Measurements from ENCODE around the gene PRDM16.

The PRDM16 gene

DNA sequence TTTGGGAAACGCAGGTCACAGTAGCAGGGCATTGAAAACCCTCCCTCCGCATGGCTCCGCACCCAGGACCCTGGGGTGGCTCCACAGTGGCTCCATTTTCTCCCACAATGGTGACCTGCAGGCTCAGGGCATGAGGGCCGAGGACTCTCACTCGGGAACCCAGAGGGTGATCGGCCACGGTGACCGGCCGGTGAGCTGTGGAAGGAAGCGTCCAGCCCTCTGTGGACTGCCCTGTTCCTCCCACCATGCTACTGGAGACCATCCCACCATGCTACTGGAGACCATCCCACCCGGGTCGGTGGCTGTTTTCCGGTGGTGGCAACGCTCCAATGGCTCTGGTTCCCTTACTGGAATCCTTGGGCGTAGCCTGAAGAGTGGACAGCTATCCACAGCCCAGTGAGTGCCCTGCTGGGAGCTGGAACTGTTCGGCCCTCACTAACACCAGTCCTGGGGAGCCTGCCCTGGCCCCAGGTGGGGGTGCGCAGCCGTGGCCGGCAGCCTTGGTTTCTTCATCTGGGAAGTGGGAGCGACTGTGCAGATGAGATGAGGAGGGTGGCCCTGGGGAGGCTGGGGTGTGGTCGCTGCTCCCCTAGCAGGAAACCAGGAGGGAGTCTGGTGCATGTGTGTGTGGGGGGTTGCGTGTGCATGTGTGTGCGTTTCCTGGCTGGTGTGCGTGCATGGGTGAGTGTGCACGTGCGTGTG, 59.6 kb downstream of the PRDM16 start:
- no peak for DNase-seq

DNA sequence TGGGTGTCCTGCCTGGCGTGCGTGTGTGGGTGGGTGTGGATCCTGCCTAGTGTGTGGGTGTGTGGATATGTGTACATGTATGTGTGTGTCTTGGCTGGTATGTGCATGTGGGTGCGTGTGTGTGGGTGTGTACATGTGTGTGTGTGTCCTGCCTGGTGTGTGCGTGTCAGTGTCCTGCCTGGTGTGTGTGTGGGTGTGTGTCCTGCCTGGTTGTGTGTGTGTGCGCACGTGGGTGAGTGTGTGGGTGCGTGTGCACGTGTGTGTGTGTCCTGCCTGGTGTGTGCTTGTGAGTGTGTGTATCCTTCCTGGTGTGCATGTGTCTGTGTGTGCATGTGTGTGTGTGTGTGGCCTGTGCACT, 60.1 kb downstream of the PRDM16 start:
- no peak for DNase-seq

DNA sequence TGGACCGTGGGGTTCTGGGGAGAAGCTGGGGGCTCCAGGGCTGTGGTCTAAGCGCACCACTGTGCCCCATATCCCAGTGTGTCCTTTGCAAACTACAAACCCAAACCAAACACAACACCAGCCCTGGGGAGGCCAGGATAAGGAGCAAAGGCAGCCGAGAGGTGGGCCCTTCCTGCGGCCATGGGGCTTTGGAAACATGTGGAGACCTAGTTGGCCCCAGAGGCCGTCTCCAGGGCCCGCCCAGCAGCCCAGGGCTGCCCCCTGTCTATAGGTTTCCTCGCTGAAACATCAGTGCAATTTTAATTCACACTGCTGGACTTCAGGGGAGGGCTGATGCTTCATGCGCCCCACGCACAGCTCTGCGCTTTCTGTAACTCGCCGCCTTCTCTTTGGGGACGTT, 61.3 kb downstream of the PRDM16 start:
- no peak for DNase-seq

DNA sequence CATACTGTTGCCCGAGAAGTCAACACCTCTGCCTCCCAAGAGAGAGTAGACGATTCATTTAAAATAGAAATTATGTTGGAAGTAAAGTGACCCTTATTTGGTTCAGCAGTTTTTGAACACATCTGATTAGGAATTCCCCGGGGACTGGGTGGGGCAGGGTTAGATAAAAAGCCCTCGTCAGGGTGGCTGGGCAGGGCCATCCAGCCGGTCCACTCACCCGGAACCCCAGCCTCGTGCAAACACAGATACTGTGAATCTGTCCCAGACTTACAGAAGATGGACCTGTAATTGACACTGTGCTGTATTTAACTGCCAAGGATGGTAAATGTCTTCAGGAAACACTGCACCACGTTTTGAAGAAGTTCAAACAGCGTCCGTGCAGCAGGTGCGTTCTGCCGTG, 63.7 kb downstream of the PRDM16 start:
- DNase-seq: peak in 1 of 2 experiments; percentile 20

DNA sequence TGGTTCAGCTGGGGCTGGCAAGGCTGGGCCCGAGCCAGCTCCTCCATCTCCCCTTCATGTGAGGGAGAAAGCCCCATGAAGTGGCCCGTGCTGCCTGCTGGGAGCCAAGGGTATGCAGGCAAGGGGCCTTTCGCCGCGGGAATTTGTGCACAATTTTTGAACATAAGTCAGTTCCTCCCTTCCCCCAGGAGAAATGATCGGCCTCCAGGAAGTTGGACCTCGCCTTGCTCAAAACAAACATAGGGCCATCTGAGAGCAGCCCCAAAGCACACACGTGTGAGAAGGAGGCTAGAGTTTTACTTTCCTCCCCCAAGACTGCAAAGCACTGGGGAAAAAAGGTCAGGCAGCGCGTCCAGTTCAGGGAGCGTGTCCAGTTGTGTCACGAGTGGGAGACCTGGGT, 64.7 kb downstream of the PRDM16 start:
- DNase-seq: no peak

DNA sequence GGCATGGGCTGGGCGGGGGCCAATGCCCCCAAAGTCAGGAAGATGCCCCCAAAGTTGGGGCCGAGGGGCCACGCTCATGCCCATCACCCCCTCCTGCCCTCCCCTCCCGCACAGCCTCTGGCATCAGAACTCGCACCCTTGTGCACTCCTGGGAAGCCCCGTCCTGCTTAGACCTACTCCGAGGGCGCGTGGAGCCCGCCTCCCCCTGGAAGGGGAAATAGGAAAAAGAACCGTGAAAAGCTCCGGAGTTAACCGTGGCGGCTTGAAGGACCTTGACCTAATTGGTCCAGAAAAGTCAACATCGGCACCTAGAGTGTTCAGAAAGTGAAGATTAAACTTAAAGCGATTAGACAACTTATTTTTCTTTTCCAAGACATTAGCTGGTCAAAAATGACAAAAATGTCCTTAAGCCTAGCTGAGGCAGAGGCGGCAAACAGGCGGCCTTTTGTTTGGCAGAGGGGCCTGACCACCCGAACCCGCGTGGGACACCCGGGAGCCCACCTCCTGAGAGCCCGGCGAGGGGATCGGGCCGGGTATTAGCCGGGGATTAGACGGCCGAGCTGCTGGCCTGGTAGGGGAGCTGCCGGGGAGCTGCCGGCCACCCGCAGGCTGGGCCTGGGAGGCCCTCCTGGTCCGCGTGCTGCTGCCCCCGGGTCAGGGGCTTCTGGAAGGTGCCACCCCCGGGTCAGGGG, 65.5 kb downstream of the PRDM16 start:
- DNase-seq: no peak

DNA sequence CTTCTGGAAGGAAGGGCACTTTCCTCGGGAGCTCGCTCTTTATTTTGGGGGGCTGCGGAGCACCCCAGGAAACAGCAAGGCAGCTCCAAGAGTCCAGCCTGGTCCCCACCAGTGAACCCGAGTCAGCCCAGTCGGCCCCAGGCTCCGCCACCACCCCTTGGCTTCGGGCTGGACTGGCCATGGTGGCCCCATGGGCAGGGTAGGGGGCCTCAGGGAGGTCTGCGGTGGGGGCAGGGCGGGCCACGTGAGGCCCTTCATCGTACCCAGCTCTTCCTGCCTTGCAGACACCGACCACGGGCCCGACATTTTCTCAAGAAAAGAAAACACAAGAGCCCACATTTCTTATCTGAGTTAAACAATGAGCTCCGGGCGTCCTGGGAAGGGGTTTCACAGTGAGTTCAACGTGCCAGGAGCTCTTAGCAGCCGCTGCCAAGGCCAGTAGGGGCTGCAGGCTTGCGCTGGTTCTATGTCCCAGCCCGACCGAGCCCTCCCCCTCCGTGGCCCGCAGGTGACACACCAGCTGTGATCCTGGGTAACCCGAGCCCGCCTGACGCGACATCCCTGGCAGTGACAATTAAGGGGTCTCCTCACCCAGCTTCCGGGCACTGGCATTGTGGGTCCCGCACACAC, 66.2 kb downstream of the PRDM16 start:
- peak in 1 of 2 experiments; percentile 21 for DNase-seq

DNA sequence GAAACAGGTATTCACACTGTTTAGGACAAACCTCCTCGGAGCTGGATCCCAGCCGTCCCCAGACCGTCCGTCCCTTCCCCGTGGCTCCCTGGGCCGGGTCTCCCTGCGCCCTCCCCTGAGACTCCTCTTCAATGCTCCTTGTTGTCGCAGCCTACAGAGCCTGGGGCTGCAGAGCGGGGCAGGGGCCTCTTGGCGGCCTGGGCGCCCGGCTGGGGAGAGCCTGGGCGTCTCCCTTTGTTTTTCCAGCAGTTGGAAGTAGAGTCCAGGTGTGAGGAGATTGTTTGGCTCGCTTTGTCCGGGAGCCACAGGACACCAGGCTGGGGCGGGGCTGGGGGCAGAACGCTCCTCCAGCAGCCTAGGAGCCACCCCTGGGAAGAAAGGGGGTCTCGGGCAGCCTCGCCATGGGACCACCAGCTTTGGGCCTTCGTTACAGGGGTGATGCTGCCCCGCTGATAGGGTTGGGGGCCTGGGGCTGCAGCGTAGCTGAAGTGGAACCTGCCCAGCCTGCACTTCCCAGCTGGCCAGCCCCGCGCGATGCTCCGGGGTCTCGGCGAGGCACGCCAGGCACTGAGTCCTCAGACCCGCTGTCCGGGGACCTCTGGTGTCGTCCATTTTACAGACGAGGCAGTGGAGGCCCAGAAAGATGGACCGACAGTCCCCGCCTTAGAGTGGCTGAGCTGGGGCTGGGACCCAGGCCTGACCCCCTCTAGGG, 66.9 kb downstream of the PRDM16 start:
- no peak for DNase-seq

DNA sequence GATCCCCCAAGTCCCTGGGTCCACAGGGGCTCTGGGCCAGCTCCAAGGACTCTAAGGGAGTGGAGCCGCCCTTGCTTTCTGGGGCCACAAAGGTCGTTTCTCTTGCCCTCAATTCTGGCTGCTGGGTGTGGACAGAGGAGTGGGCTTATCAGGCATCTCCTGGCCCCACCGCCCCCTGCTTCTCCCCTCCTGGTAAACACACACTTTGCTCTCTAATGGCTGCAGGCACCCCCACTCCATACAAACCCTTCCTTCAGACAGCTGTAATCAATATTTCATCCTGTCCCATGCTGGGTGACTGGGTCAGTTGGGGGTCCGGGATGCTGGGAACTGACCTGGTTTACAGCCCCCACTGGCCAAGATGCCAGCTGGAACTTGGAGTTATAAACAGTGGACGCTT, 67.5 kb downstream of the PRDM16 start:
- DNase-seq: no peak

DNA sequence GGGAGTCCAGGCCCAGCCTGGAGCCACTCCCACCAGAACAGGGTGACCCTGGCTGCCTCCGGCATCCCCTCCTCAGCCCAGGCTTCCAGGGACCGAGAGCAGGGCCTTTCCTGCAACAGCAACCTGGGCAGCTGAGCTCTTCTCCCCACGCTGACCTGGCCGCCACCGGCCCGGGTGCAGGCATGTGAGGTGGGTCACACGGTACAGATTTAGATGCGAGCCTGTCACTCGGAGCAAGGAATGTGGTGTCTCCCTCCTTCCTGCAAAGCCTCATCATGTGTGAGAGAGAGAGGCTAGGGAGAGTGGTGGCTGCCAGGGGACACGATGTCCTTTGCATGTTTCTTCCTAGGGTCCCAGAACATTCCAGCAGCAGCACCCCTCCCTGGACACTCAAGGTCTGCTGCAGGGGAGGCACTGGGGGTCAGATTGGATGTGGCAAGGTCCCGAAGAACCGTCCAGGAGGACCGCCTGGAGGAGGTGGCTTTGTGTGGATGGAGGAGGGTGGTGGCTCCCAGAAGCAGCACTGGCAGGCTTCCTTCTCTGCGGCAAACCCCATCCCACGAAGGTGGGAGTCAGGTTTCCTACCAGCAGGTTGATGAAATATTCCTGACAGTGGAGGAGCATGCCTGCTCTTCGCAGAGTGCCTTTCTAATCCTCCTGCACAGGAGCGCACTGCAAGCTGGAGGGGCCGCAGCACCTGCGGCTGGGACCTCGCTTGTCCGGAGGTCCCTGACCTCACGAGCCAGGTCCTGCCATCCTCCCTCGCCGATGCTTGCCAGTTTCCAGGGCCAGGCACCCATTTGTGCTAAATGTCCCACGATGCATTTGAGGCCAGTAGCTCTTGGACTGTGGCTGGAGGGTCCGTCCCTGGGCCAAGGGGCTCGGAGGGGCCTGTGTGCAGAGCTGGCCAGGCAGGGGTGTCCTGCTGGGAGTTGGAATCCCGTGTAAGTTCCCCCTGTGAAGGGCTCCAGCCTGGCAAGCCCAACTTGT, 68.4 kb downstream of the PRDM16 start:
- no peak for DNase-seq

DNA sequence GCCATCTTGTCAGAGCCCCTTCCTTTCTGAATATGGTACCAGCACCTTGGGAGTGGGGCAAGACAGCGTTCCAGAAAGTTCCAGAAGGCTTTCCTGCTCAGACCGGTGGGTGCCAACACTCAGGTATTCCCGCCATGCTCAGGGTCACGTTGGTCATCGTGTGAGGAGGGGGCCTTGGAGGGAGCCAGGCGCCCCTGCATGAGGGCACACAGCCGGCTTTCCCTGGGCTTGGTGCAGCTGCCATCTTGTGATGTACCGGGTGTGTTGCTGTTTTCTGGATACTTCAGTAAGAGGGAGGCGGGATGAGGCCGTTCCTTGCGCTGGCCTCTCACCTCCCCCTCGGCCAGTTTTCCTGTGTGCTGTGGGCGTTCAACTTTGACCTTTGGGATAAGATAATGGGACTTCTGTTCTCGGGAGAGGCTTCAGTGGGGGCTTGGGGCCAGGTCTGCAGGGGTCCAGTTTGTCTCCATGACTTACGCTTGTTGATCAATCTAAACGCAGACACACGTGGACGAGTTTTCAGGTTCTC, 69.7 kb downstream of the PRDM16 start:
- DNase-seq: no peak

DNA sequence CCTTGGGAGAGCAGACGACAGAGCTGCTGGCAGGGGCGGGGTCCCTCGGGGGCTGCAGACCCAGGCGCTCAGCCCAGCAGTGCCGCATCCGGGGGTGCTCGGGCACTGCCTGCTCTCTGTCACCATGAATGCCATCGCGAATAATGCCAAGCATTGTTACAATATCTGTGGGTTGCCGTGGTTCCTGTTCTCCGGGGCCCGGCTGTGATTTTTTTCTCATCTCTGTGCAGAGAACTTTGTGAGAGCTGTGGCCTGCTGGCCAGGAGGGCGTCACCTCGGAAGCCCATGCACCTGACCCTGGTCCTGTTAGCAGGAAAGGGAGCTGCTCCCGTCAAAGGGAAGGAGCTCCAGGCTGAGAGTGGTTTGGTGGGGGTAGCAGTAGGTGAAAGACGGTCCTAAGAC, 70.4 kb downstream of the PRDM16 start:
- DNase-seq: no peak

DNA sequence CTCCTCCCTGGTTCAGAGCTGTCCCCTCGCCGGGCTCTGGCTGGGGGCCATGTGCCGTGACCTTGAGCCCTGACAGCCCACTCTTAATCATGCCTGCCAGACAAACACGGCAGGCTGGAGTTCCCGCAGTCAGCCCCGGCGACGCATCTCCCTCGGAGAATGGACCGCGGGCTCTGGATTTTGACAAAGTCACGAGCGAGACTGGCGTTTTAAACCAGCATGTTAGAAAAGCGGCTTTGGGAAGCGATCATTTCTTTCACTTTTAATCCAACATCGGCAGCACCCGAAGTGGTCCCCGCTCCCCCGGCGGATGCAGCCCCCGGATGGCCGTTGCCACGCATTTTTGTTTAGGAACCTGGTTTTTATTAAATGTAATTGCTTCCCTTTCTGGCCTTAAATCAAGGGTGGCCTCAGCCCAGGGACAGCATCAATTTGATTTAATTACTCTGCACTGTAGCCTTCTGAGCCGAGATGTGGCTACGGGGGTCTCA, 70.9 kb downstream of the PRDM16 start:
- DNase-seq: no peak

DNA sequence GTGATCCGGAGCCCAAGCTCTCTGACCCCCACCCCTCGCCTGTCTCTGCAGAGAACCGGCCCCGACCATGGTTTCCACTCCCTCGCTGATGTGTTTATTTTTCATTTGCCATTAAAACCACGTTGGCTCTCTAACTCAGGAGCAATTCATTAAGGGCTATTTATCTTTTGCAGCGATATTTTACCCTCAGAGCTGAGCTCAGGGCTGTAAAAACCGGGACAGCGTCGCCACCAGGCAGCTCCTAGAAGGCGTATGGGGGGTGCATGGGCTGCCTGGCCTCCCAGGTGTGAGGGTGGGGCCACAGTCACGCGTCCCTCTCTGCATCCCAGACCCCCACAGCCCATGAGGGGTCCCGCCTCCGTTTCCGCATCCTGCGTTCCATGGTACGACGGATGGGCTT, 71.4 kb downstream of the PRDM16 start:
- no peak for DNase-seq

DNA sequence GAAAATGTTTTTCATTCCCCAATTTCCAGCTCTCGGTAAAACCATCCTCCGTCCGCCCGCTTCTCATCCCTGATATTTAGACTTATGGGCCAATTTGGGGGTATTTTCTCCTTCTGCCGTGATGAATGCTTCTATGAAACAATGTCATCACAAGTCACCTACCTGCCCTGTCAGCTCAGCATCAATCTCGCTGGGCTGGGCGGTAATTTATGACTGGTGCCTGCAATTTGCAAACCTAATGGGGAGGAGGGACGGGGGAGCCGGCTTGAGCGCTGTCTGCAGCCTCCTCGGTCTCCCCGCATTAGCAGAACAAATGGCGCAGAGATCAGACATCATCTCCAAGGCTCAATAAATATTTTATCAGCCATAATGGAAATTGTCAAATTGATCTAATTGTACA, 72.1 kb downstream of the PRDM16 start:
- no peak for DNase-seq

DNA sequence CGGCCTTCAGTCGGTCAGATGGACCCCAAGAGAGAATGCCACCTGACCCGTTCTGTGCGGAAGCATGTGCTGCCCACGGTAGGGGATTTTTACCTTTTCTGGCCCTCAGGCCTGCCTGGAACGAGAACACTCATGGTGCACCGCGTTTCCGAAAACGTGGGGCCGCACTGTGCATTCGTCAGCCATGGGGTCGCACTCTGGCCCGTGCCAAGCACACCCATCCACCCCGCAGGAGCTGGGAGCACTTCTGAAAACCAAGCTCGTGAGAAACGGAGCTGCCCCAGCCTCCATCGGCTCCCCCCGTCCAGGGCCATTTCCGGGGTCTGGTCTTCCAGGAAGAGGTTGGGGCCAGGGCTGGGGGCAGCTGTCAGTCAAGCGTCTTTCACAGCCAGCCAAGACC, 72.8 kb downstream of the PRDM16 start:
- DNase-seq: no peak

DNA sequence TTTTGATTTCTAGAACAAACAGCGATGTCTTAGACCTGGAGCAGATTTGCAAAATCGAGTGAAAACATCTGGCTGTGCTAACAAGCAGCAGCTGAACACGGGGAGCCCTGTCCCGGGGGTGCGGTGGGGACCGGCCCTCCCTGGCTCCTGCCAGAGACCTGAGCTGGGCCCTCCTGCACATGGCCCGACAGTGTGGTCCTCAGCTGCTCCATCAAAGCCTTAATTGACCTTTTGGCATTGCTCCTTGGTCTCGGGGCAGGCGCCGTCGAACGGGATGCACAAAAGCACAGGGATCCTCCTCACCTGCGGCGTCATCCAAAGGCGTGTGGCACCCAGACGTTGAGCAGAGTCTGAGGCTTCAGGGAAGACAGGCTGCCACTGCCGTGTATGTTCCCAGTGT, 73.2 kb downstream of the PRDM16 start:
- no peak for DNase-seq

DNA sequence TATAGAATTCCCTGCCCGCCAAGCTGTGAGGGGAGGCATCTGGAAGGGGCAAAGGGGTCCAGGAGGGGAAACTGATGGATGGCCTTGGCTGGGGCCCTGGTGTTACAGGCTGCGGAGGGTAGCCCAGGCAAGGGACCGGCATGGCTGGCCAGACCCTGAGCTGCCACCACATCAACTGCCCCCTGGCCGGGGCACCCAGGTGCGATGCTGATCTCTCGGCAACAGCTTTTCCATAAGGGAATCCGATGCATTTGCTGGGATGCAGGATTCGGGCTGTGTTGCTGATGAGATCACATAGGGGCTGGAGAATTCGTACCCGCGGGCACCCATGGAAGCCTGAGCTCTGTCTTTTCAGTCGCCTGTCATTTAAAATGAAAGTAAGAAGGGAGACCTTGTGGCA, 73.7 kb downstream of the PRDM16 start:
- DNase-seq: no peak

DNA sequence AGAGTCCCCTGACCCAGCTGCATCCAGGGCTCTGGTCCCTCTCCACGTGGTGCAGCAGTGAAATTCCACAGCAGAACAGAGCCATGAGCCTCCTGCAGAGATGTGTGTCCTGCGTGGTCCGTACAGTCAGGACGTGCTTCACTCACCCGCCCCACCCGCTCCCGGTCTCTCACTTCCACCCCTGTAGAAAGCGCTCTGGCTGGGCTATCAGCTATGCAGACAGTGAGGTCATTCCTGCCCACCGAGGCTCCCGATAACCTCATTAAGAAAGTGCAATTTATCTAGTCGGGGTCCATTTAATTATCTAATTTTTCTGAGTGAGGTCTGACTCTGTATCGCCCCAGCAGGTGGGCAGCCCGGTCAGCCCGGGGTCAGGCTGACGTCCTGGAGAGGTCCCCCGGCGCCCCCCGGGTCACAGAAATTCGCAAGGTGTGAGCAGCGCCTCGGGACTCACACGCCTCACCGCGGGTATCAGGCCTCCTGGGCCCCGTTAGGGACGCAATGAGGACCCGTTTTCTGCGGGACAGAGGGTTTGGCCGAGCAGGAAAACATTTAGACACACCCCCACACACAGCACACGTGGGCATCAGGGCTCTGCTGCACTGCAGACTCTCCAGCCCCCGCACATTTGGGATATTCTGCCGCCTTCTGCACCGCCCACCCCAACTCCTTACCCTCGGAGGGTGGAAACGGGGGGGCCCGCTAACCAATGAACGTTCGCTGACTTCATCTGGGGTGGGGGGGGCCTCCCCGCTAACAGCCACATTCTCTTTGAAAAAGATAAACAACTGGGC, 76.7 kb downstream of the PRDM16 start:
- DNase-seq: no peak

DNA sequence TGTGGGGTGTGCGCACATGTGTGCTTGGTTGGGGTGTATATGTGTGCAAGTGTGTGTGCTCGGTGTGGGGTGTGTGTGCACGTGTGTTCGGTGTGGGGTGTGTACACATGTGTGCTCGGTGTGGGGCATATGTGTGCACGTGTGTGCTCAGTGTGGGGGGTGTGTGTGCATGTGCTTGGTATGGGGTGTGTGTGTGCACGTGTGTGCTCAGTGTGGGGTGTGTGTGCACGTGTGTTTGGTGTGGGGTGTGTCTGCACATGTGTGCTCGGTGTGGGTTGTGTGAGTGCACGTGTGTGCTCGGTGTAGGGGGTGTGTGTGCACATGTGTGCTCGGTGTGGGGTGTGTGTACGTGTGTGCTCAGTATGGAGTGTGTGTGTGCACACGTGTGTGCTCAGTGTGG, 77.5 kb downstream of the PRDM16 start:
- no peak for DNase-seq

DNA sequence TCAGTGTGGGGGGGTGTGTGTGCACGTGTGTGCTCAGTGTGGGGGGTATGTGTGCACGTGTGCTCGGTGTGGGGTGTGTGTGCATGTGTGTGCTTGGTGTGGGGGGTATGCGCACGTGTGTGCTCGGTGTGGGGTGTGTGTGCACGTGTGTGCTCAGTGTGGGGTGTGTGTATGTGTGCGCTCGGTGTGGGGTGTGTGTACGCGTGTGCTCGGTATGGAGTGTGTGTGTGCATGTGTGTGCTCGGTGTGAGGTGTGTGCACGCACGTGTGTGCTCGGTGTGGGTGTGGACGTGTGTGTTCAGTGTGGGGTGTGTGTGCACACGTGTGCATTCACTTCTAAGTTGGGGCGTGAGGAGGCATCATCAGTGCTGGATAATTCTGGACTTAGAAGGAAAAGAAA, 77.9 kb downstream of the PRDM16 start:
- no peak for DNase-seq
